ENCODE measurements around the gene NUP205. TPM values are rescaled to one million over a fixed set of nuclear protein-coding genes. Genes with fewer than 3 reads are reported as not detected.
"Not testable (repeated sequence)": the region's sequence is repeated elsewhere in the genome, so short reads cannot be mapped to it uniquely, and the experiment has no call there.

Gene NUP205
- total RNA-seq, 6 experiments from 2014 or later: 12.3 to 20.8 (median 16.1) TPM

DNA sequence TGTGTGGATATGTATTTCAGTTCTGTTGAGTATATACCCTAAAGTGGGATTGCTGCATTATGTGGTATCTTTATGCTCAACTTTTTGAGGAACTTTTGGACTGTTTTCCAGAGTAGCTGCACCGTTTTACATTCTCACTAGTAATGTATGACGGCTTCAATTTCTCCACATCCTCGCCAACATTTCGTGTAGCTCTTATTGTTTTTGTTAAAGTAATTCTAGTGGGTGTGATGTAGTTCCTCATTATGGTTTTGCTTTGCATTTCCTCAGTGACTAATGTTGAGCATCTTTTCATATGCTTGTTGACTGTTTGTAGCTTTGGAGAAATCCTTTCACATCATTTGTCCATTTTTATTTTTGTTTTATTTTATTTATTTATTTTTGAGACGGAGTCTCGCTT is 109.1 kb downstream of the NUP205 start:
- H3K4me1 ChIP-seq: peaks cover 0 to 8% (median 0%) of the 10 kb centered on the region in 4 donors
- no peak overlapping the region for H3K4me3 ChIP-seq
- no peaks in the 10 kb centered on the region for H3K27me3 ChIP-seq
- WGBS (ENCODE audit: insufficient coverage, low coverage, low lambda C conversion rate, missing lambda C conversion rate): 76% methylated on average over 6 of the region's 6 CpGs
- intact Hi-C loops (cut with DNase I): no loop called here
- DNase-seq (no peak), ATAC-seq (no peak)
- no peaks in the 10 kb centered on the region for H3K9me3 ChIP-seq
- H3K36me3 ChIP-seq: no peaks in the 10 kb centered on the region
- TF ChIP-seq POLR2A (IDR thresholded peaks at IDR 0.05): no peak
- TF ChIP-seq, protein P1, sequence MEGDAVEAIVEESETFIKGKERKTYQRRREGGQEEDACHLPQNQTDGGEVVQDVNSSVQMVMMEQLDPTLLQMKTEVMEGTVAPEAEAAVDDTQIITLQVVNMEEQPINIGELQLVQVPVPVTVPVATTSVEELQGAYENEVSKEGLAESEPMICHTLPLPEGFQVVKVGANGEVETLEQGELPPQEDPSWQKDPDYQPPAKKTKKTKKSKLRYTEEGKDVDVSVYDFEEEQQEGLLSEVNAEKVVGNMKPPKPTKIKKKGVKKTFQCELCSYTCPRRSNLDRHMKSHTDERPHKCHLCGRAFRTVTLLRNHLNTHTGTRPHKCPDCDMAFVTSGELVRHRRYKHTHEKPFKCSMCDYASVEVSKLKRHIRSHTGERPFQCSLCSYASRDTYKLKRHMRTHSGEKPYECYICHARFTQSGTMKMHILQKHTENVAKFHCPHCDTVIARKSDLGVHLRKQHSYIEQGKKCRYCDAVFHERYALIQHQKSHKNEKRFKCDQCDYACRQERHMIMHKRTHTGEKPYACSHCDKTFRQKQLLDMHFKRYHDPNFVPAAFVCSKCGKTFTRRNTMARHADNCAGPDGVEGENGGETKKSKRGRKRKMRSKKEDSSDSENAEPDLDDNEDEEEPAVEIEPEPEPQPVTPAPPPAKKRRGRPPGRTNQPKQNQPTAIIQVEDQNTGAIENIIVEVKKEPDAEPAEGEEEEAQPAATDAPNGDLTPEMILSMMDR (IDR thresholded peaks at IDR 0.05): no peak
- H3K27ac ChIP-seq: no peak overlapping the region

DNA sequence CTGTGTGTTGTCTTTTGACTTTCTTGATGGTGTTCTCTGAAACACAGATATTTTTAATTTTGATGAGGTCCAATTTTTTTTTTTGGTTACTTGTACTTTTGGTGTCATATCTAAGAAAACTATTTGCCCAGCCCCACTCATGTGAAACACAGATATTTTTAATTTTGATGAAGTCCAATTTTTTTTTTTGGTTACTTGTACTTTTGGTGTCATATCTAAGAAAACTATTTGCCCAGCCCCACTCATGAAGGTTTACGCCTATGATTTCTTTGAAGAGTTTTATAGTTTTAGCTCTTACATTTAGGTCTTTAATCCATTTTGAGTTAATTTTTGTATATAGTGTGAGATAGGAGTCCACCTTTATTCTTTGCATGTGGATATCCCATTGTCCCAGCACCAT is 109.9 kb downstream of the NUP205 start:
- ATAC-seq; H3K4me3 ChIP-seq; H3K36me3 ChIP-seq; intact Hi-C loops (cut with DNase I); H3K9me3 ChIP-seq; DNase-seq; H3K4me1 ChIP-seq; H3K27me3 ChIP-seq; H3K27ac ChIP-seq: not testable (repeated sequence)
- WGBS (ENCODE audit: insufficient coverage, low coverage, low lambda C conversion rate, missing lambda C conversion rate): 93% methylated on average over 1 of the region's 1 CpG

DNA sequence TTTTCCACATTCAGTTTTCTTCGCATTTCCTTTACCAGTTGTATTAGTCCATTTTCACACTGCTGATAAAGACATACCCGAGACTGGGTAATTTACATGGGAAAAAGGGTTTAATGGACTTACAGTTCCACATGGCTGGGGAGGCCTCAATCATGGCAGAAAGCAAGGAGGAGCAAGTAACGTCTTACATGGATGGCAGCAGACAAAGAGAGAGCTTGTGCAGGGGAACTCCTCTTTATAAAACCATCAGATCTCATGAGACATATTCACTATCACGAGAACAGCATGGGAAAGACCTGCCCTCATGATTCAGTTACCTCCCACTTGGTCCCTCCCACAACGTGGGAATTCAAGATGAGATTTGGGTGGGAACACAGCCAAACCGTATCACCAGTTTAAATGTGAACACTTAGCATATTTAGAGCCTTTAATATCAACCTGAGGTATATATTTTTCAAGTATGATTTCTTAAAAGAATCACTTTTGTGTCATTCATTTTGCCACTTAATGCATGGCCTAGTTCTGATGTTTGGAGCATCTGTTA is 111.2 kb downstream of the NUP205 start:
- WGBS (ENCODE audit: insufficient coverage, low coverage, low lambda C conversion rate, missing lambda C conversion rate): 67% methylated on average over 6 of the region's 6 CpGs
- H3K27ac ChIP-seq; H3K36me3 ChIP-seq; DNase-seq; ATAC-seq; H3K9me3 ChIP-seq; intact Hi-C loops (cut with DNase I); H3K4me1 ChIP-seq; H3K4me3 ChIP-seq; H3K27me3 ChIP-seq: not testable (repeated sequence)

DNA sequence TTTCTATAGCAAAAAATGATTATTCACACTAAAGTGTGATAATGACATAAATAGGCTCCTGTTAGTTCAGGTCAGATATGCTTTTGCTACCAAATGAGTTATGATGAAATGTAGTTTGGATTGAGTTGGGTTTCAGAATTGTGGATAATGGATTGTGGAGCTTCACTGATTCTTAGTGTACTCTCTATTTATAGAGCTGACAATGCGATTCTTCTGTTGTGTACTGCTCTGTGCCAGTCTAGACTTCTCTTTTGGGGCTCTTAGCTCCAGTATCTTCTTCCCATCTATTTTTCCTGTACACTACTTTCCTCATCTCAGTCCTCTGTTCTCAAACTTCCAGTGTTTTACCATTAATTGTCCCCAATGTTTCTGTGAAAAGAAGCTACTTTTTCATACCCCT is 112.1 kb downstream of the NUP205 start:
- H3K4me1 ChIP-seq: no peaks in the 10 kb centered on the region
- intact Hi-C loops (cut with DNase I): no loop called here
- no peak for DNase-seq
- 83% methylated on average over 1 of the region's 1 CpG for WGBS (ENCODE audit: insufficient coverage, low coverage, low lambda C conversion rate, missing lambda C conversion rate)
- TF ChIP-seq, protein P1 (IDR thresholded peaks at IDR 0.05): no peak
- no peak for TF ChIP-seq POLR2A (IDR thresholded peaks at IDR 0.05)
- H3K27ac ChIP-seq: no peak overlapping the region
- ATAC-seq: no peak
- H3K27me3 ChIP-seq: no peaks in the 10 kb centered on the region
- no peaks in the 10 kb centered on the region for H3K9me3 ChIP-seq
- H3K4me3 ChIP-seq: no peak overlapping the region
- H3K36me3 ChIP-seq: peaks cover 0 to 4% (median 0%) of the 10 kb centered on the region in 4 donors

DNA sequence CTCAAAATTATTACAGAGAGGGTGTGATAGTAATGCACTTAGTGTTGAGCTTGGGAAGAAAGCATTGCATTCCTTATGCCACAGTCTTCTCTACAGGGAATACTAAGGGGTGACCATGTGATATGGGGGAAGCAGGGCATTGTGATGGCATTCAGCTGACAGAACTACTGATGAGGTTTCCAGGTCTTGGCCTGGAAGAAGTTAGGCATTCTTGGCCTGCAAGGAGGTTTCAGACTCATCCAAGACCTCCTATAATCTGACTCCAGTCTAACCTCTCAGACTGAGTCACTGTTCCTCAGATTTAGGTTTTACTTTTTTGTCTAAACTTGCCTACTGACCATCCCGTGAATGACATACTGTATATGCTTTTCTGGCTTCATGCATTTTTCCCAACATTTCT is 112.5 kb downstream of the NUP205 start:
- Histone ChIP-seq H3K4me3 (no peak overlapping the region), H3K36me3 (peaks cover 0 to 5% (median 0%) of the 10 kb centered on the region in 4 donors), H3K4me1 (no peaks in the 10 kb centered on the region), H3K27me3 (no peaks in the 10 kb centered on the region), H3K9me3 (no peaks in the 10 kb centered on the region), H3K27ac (no peak overlapping the region)
- WGBS (ENCODE audit: insufficient coverage, low coverage, low lambda C conversion rate, missing lambda C conversion rate): 42% methylated on average over 1 of the region's 1 CpG
- no peak for ATAC-seq
- no peak for TF ChIP-seq POLR2A (IDR thresholded peaks at IDR 0.05)
- TF ChIP-seq, protein P1 (IDR thresholded peaks at IDR 0.05): no peak
- intact Hi-C loops (cut with DNase I): no loop called here
- DNase-seq: no peak

Data from right lobe of liver (tissue), 6 donors.